Measurements from ENCODE around the gene RFC3. TPM values are rescaled to one million over a fixed set of nuclear protein-coding genes. Genes with fewer than 3 reads are reported as not detected.

Gene RFC3
- total and polyA plus RNA-seq, 2 of the 13 experiments (the other 11 are each of a cell fraction or from before 2014, with no cell fraction given), result 16.0 to 55.7 TPM

GRCh38 chr13:33884531-33885220 is 66.7 kb downstream of the RFC3 start (continued):
- TF ChIP-seq ZFP62 (CRISPR knock-in tag; IDR thresholded peaks at IDR 0.05) (no peak), ARID5B (CRISPR knock-in tag; IDR thresholded peaks at IDR 0.05) (0 out of 2 replicates have a peak, but pooled peaks have one; percentile 28), HMGXB3 (CRISPR knock-in tag; IDR thresholded peaks at IDR 0.05; ENCODE audit: borderline replicate concordance) (no peak), POGZ (CRISPR knock-in tag; IDR thresholded peaks at IDR 0.05) (peak; percentile 67), ZNF205 (CRISPR knock-in tag; IDR thresholded peaks at IDR 0.05) (peak; percentile 83), HOMEZ (CRISPR knock-in tag; IDR thresholded peaks at IDR 0.05; ENCODE audit: low read depth) (peak; percentile 50; the same call in 1 of the 2 replicates), RAD51 (IDR thresholded peaks at IDR 0.05; ENCODE audit: borderline replicate concordance) (no peak), UBTF (CRISPR knock-in tag; IDR thresholded peaks at IDR 0.05) (no peak), ZBTB49 (CRISPR knock-in tag; IDR thresholded peaks at IDR 0.05; ENCODE audit: borderline replicate concordance) (no peak), ZFP36L2 (CRISPR knock-in tag; IDR thresholded peaks at IDR 0.05) (no peak), GRHL1 (CRISPR knock-in tag; conservative IDR thresholded peaks at IDR 0.05) (no peak)
